RPMI8226 (cell line): ENCODE measurements around the gene SLC12A5.
"Not testable (repeated sequence)": the region's sequence is repeated elsewhere in the genome, so short reads cannot be mapped to it uniquely, and the experiment has no call there.

Experiments used
- DNase-seq: peaks from one replicate; pipeline ENCODE4 v3.0.0-alpha.2; 2015

SLC12A5 gene

GRCh38 chr20:46028772-46029371 lies at the start of gene SLC12A5:
Gene SLC12A5 (plus strand): TSS chr20:46029215. CDS start chr20:46029345, 130 bp downstream.
- DNase-seq = no peak

- DNase-seq = no peak
Measured at GRCh38 chr20:45981261-45981660, 47.8 kb upstream of the SLC12A5 start.

GRCh38 chr20:45983279-45983743 lies 45.7 kb upstream of the SLC12A5 start:
- DNase-seq = no peak

GRCh38 chr20:45985573-45985972 lies 43.4 kb upstream of the SLC12A5 start:
- no peak for DNase-seq

- DNase-seq = peak; percentile 73
Measured at GRCh38 chr20:45987108-45987780, 41.8 kb upstream of the SLC12A5 start.

- DNase-seq = not testable (repeated sequence)
Measured at GRCh38 chr20:45988830-45989229, 40.2 kb upstream of the SLC12A5 start.

- no peak for DNase-seq
Measured at GRCh38 chr20:45991616-45992015, 37.4 kb upstream of the SLC12A5 start.

GRCh38 chr20:45993197-45993951 lies 35.6 kb upstream of the SLC12A5 start:
- DNase-seq = no peak

- DNase-seq = no peak
Measured at GRCh38 chr20:45994761-45995493, 34.1 kb upstream of the SLC12A5 start.

- not testable (repeated sequence) for DNase-seq
Measured at GRCh38 chr20:45995495-45996097, 33.4 kb upstream of the SLC12A5 start.

- no peak for DNase-seq
Measured at GRCh38 chr20:45997187-45997586, 31.8 kb upstream of the SLC12A5 start.

GRCh38 chr20:45998337-45998736 lies 30.7 kb upstream of the SLC12A5 start:
- no peak for DNase-seq

- no peak for DNase-seq
Measured at GRCh38 chr20:45998761-45999160, 30.3 kb upstream of the SLC12A5 start.

GRCh38 chr20:45999557-46000261 lies 29.3 kb upstream of the SLC12A5 start:
- DNase-seq = no peak

GRCh38 chr20:46000262-46000996 lies 28.6 kb upstream of the SLC12A5 start:
- DNase-seq = no peak

GRCh38 chr20:46001498-46001897 lies 27.5 kb upstream of the SLC12A5 start:
- DNase-seq = no peak

- DNase-seq = no peak
Measured at GRCh38 chr20:46002008-46002407, 27.0 kb upstream of the SLC12A5 start.

- no peak for DNase-seq
Measured at GRCh38 chr20:46004187-46004586, 24.8 kb upstream of the SLC12A5 start.

GRCh38 chr20:46004889-46005473 lies 24.0 kb upstream of the SLC12A5 start:
- DNase-seq = no peak

GRCh38 chr20:46006022-46006705 lies 22.9 kb upstream of the SLC12A5 start:
- no peak for DNase-seq
